Endothelial cell of umbilical vein (primary cell): ENCODE measurements around the gene HAGH. TPM values are rescaled to one million over a fixed set of nuclear protein-coding genes. Genes with fewer than 3 reads are reported as not detected.
A peak's percentile ranks its signal among the peaks of the same experiment; 100 is the strongest.

ENCODE experiments used
- BruUV-seq: library from RNA; stranded (reverse); fragments of 400-500 nt; replicated peaks from 2 replicates; lab custom pipeline; 2021; lab: Mats Ljungman, UMichigan
- CTCF ChIA-PET: fragments of 300-600, 350-600 bp; sonication (Branson Sonifier 250); formaldehyde crosslinking; loops from one replicate; lab custom pipeline; 2021; ENCODE audit warnings: antibody characterized with exemption, inconsistent platforms; lab: Charles Lee
- POLR2A ChIA-PET: fragments of 300-600, 350-600 bp; sonication (Branson Sonifier 250); formaldehyde crosslinking; loops from one replicate; lab custom pipeline; 2021; ENCODE audit warnings: antibody characterized with exemption, inconsistent platforms; lab: Charles Lee
- DNase-seq: peaks from one replicate; pipeline ENCODE4 v3.0.0-alpha.2; 2011; ENCODE audit warnings: low read depth, low spot score
- FAIRE-seq: peaks from 2 replicates; lab custom pipeline; 2011; peaks lifted over from hg19 to GRCh38; lab: Jason Lieb, UNC
- H2AFZ ChIP-seq: 2 replicates; pipeline ENCODE4 v1.6.0; 2012; ENCODE audit warnings: low read depth, low read length, control low read depth, inconsistent platforms
- H3K27ac ChIP-seq: 2 replicates; pipeline ENCODE4 v1.5.1; 2011; ENCODE audit warnings: low read depth, mild to moderate bottlenecking, control low read depth, low read length, moderate library complexity; ENCODE audit not compliant: insufficient read depth
- H3K27me3 ChIP-seq, 2 experiments: 2 replicates each; pipeline versions ENCODE4 v1.6.0 to v1.6.1; 2011; ENCODE audit warnings: low read length in 2 of 2, mixed read lengths in 1 of 2; ENCODE audit not compliant: control insufficient read depth in 2 of 2, insufficient read depth in 2 of 2
- H3K36me3 ChIP-seq, 2 experiments: 2 replicates in 1 of 2; 3 replicates in 1 of 2; pipeline ENCODE4 v1.5.1; 2011; ENCODE audit warnings: low read length in 2 of 2, mild to moderate bottlenecking in 1 of 2, moderate library complexity in 1 of 2; ENCODE audit not compliant: control insufficient read depth in 2 of 2, insufficient read depth in 2 of 2; ENCODE audit errors: extremely low read depth in 1 of 2
- H3K4me1 ChIP-seq: 3 replicates; pipeline ENCODE4 v1.5.1; 2011; ENCODE audit warnings: mild to moderate bottlenecking, low read length; ENCODE audit not compliant: control insufficient read depth, insufficient read depth; ENCODE audit errors: extremely low read depth
- H3K4me2 ChIP-seq: 2 replicates; pipeline ENCODE4 v1.6.1; 2011; ENCODE audit warnings: low read length, control low read depth, mixed read lengths; ENCODE audit not compliant: insufficient read depth
- H3K4me3 ChIP-seq, 3 experiments: fragments of 200-600 bp in 1 of 3; sonication (generic), shearing (Covaris generic) in 1 of 3; replicated peaks in 1 of 3; 2 replicates each; pipeline ENCODE4 v1.5.1; 2011 to 2016; ENCODE audit warnings: control low read depth in 3 of 3, low read length in 3 of 3, mild to moderate bottlenecking in 2 of 3, inconsistent platforms in 1 of 3, low read depth in 1 of 3, moderate library complexity in 1 of 3; ENCODE audit not compliant: insufficient read depth in 1 of 3
- H3K79me2 ChIP-seq: 2 replicates; pipeline ENCODE4 v1.6.0; 2012; ENCODE audit warnings: low read length, inconsistent platforms; ENCODE audit not compliant: control insufficient read depth, insufficient read depth
- H3K9ac ChIP-seq: replicated peaks from 2 replicates; pipeline ENCODE3; 2011; ENCODE audit warnings: low read length, control low read depth; ENCODE audit not compliant: insufficient read depth; ENCODE audit errors: extremely low read depth
- H3K9me1 ChIP-seq: replicated peaks from 3 replicates; pipeline ENCODE4 v1.6.0; 2011; ENCODE audit warnings: mild to moderate bottlenecking, low read length; ENCODE audit not compliant: control insufficient read depth, insufficient read depth; ENCODE audit errors: extremely low read depth
- H3K9me3 ChIP-seq: replicated peaks from 2 replicates; pipeline ENCODE4 v1.5.1; 2012; ENCODE audit warnings: low read length, inconsistent platforms; ENCODE audit not compliant: control insufficient read depth, insufficient read depth
- H4K20me1 ChIP-seq: replicated peaks from 2 replicates; pipeline ENCODE3; 2011; ENCODE audit warnings: mild to moderate bottlenecking, low read length; ENCODE audit not compliant: control insufficient read depth, insufficient read depth; ENCODE audit errors: extremely low read depth
- CTCF ChIP-seq, 2 donors: IDR thresholded peaks; 1 replicate in 1 of 2; 2 replicates in 1 of 2; pipeline ENCODE4 v1.5.1; 2011; ENCODE audit warnings: low read length in 2 of 2, mild to moderate bottlenecking in 2 of 2, moderate library complexity in 2 of 2, control low read depth in 1 of 2, inconsistent platforms in 1 of 2, low read depth in 1 of 2; ENCODE audit not compliant: insufficient read depth in 1 of 2; ENCODE audit errors: extremely low read depth in 1 of 2
- GATA2 ChIP-seq: IDR thresholded peaks from 2 replicates; pipeline ENCODE4 v1.7.0; 2011; ENCODE audit warnings: low read depth, mild to moderate bottlenecking, moderate library complexity, mixed read lengths, low read length; ENCODE audit not compliant: insufficient read length, insufficient read depth
- dilution Hi-C: fragments of 300-500 bp; cut with MboI; formaldehyde crosslinking; loops from one replicate; pipeline ENCODE4 v1.15.0; 2019; ENCODE audit warnings: low sequenced_read_pairs; ENCODE audit not compliant: extremely low pct_ligation_motif_present
- intact Hi-C: fragments of 100-400 bp; cut with micrococcal nuclease; formaldehyde crosslinking; loops from one replicate; pipeline ENCODE4 v1.10.0; 2022
- polyA plus RNA-seq, 4 experiments: library from polyadenylated mRNA; depleted of rRNA in 3 of 4; stranded (reverse) in 3 of 4; unstranded in 1 of 4; fragments of >200 nt; gene quantifications; 2 replicates each; pipeline versions ENCODE4 v1.2.1 to v1.2.3, GENCODE V29; 2011 to 2012; ENCODE audit warnings: missing spikeins in 1 of 4
- total RNA-seq: library from RNA; stranded (reverse); gene quantifications from 2 replicates; pipeline ENCODE4 v1.2.3, GENCODE V29; 2021

Gene HAGH
- total and polyA plus RNA-seq, 2 donors (not counting 3 experiments of a cell fraction or from before 2014, with no cell fraction given), result 54.3 to 84.2 TPM

DNA sequence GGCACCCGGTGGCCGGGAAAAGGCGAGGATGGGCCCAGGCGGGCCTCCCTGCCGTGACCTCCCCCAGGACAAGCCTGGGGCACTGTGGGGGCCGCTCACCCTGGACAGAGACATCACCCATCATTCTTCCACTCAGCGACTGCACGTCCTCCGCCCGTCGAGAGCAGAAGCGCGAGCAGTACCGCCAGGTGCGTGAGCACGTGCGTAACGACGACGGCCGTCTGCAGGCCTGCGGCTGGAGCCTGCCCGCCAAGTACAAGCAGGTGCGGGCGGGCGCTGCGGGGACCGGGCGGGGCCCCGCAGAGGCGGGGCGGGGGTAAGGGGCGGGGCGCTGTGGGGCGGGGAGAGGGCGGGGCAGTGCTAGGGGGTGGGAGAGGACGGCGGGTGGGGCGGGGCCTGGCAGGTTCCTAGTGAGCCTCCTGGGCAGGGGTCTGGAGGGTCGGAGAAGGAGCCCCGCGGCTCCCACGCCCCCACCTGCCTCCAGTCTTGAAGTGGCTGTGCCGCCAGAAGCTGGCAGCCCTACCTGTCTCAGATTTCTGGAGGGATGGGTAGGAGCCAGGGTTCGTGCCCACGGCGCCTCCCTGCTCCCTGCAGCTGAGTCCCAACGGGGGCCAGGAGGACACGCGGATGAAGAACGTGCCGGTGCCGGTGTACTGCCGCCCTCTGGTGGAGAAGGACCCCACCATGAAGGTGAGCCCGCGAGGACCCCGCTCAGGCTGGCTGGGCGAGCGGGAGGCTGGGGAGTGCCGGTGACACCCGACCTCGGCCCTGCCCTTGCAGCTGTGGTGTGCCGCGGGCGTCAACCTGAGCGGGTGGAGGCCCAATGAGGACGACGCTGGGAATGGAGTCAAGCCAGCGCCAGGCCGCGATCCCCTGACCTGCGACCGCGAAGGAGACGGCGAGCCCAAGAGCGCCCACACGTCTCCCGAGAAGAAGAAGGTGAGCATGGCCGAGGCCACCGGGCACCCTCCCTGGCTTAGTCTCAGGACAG, 62.8 kb downstream of the HAGH start:
- TF ChIP-seq GATA2 (no peak), CTCF (IDR thresholded peaks at IDR 0.05; ENCODE audit: extremely low read depth in 1 of 2, insufficient read depth in 1 of 2, low read depth in 1 of 2, low read length in 2 of 2) (peak; percentile 26 to 49)
- peaks cover 5 to 58% of the 10 kb centered on the region in 2 experiments for H3K36me3 ChIP-seq
- H3K79me2 ChIP-seq, result no peaks in the 10 kb centered on the region
- no TSS peak for BruUV-seq
- no peak for FAIRE-seq
- intact Hi-C loops, result no loop called here
- POLR2A ChIA-PET, result no interaction called here
- no peaks in the 10 kb centered on the region for H3K9me3 ChIP-seq
- no peak for DNase-seq
- H3K9ac ChIP-seq, result no peak overlapping the region
- no peaks in the 10 kb centered on the region for H4K20me1 ChIP-seq
- H3K9me1 ChIP-seq, result no peaks in the 10 kb centered on the region
- H3K27me3 ChIP-seq, result no peaks in the 10 kb centered on the region
- CTCF ChIA-PET, result interaction anchor here (0.7 to 1.6 kb wide), 2 partner anchors 40 to 58 kb away, joined by 4 read pairs; partner anchors contain the start of gene MAPK8IP3
- H3K4me2 ChIP-seq, result no peak overlapping the region
- H3K27ac ChIP-seq, result no peak overlapping the region
- no peak overlapping the region for H3K4me3 ChIP-seq
- no peaks in the 10 kb centered on the region for H3K4me1 ChIP-seq
- H2AFZ ChIP-seq, result no peak overlapping the region
- dilution Hi-C loops, result no loop called here
